HG02588 (cell line): ENCODE results near the gene SVIL.

ENCODE experiments used
- ATAC-seq: cut with Tn5 transposase; IDR thresholded peaks from one replicate; pipeline ENCODE4 v1.9.1; 2021; ENCODE audit warnings: mild to moderate bottlenecking, moderate library complexity; ENCODE audit not compliant: unreplicated experiment

Gene SVIL, protein sequence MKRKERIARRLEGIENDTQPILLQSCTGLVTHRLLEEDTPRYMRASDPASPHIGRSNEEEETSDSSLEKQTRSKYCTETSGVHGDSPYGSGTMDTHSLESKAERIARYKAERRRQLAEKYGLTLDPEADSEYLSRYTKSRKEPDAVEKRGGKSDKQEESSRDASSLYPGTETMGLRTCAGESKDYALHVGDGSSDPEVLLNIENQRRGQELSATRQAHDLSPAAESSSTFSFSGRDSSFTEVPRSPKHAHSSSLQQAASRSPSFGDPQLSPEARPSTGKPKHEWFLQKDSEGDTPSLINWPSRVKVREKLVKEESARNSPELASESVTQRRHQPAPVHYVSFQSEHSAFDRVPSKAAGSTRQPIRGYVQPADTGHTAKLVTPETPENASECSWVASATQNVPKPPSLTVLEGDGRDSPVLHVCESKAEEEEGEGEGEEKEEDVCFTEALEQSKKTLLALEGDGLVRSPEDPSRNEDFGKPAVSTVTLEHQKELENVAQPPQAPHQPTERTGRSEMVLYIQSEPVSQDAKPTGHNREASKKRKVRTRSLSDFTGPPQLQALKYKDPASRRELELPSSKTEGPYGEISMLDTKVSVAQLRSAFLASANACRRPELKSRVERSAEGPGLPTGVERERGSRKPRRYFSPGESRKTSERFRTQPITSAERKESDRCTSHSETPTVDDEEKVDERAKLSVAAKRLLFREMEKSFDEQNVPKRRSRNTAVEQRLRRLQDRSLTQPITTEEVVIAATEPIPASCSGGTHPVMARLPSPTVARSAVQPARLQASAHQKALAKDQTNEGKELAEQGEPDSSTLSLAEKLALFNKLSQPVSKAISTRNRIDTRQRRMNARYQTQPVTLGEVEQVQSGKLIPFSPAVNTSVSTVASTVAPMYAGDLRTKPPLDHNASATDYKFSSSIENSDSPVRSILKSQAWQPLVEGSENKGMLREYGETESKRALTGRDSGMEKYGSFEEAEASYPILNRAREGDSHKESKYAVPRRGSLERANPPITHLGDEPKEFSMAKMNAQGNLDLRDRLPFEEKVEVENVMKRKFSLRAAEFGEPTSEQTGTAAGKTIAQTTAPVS (N-terminal part only)

DNA sequence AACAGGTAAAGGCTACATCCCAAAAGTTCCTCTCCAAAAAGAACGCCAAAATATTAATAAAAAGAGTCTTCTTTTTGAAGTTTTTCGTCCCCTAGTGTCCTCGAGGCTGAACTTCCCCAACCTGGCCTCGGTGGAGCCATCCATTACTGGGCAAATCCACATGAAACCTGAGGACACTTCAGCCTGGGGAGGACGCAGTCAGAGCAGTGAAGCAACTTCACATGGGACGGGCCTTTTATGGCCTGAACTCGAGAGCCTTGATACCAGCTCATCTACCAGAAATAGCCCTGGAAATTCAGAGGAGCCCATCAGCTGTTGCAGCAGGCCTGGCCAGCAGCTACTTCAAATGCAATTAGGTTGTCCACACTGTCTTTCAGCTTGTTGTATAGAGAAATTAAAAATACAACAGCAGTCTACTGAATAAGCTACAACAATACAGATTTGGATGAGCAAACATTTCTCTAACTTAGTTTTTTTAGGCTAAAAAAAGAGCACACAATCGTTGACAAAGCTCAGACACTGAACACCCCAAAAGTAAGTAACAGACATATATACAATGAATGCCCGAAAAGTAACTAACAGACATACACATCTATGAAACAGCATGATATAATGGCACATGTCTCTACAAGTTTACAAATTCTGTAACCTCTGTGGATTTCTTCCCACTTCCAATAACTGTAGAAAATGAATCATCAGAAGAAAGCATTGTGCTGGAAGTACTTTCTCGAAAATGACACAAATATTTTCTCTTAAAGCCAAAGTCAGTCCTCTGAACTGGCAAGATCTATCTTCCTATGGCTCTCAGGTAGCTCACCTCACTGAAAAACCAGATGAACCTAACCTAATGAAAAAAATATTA lies at the start of gene SVIL:
Gene SVIL (minus strand): TSS at position 208 of the 862 bp plus-strand sequence. CDS start 79,913 bp downstream, outside the sequence.
- ATAC-seq: no peak

DNA sequence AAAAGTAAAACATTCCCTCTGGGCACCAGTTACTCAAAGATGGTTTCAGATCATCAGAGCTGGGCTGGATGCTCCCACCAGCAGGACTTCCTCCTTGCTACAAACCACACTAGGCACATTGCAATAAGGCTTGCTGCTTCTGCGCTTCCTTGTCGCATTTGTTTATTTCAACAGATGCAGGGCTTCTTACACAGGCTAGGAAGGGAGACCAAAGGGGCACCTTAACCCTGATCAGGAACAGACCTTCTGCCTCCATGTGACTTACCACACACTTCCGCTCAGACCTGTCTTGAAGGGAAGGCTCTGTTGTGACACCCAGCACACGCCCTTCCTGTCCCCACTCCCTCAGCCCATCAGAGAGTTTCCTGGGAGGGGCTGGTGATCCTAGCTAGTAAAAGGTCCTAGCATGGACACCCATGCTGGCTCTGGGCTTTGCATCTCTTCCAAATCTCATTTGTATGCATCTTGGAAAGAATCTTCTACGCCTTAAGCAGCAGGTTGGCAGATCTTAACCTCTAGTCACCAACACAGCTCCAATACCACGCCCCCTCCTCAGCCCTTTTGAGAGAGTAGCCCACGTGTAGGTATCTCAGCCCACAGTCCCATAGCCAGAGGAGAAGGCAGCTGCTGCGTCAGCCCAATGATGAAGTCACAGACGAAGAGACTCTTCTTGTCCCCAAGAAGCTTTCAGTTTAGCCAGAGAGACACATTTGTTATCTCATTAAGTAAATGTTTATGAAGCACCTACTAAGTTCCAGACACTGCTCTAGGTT lies 47.1 kb upstream of the SVIL start:
- peak; percentile 50 for ATAC-seq

DNA sequence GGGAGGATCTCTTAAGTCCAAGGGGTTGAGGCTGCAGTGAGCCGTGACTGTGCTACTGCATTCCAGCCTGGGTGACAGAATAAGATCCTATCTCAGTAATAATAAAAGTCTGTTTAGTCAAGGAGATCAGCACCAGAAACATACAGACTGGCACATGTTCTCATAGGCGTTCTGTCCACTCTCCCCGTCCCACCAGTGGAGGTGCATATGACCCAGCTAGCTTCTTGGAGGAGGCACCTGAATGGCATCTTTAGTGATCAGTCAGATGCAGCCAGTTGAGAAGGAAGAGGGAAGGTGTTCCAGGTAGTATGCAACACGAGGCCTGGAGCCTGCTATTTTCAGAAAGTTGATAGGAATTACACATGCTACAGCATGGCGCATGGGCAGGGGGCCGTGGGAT lies 45.3 kb upstream of the SVIL start:
- no peak for ATAC-seq

DNA sequence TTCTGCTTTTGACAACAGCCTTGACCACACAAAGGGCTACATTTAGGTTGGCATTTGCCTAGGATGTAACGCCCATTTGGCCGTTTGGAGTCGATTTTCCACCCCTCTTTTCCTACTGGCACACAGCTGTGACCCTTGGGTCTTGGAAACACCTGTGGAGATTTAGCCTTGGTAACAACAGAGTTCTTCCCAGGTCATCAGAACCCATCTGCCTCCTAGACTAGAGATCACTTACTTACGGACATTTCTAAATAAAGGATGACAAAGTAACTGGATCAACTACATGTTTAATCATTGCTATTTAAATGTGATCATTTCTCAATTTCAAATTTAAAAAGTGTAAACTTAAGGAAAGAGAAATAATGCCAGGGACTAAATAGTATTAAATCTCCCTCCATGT lies 42.0 kb upstream of the SVIL start:
- ATAC-seq: no peak

DNA sequence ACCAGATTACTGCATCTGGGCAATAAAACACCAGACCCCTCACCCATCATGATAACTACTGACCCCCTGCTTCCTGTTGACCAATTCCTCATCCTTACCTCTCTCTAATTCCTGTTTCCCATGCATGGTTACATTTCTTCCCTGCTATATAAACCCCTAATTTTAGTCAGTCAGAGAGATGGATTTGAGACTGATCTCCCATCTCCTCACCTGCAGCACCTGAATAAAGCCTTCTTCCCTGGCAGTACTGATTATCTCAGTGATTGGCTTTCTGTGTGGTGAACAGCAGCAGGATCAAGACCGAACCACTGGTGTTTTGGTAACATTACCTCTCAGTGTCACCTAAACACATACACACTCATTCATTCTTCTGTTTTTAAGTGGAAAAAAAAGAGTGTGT lies 41.2 kb upstream of the SVIL start:
- no peak for ATAC-seq

DNA sequence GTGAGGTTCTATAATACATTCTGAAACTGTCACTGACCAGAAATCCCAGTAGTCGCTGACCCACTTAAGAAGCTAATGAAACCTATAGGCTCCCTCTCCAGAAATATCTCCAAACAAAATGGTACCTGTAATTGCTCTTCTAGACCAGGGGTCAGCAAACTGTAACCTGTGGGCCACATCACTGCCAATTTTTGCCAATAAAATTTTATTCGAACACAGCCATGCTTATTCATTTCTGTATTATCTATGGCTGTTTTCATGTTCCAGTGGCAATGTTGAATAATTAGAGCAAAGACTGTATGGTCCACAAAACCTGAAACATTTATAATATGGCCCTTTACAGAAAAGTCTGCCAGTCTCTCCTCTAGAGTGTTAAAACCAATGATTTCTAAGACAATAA lies 37.2 kb upstream of the SVIL start:
- ATAC-seq: no peak

DNA sequence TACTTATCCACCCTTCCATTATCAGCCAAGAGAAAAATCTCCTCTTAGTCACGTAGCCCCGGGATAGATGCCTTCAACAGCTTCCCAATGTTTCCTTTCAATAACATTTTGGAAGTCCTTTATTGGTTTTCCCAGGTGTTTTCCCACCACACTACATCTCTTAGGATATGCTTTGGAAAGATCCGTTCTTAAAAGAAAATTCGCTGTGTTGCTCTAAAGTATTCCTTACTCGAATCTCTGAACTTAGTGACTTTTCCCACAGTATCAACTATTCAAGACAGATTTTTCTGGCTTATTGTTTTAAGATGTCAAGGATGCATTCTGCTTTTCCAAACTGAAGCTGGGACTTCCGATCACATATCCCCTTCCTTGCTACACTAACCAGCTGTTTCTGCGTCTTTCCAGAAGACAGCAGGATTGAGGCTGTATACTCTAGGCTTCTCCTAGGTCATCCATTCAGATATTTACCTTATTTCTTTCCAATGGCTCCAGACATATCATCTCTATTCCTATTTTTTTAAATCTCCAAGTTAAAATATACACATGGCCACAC lies 36.5 kb upstream of the SVIL start:
- no peak for ATAC-seq

DNA sequence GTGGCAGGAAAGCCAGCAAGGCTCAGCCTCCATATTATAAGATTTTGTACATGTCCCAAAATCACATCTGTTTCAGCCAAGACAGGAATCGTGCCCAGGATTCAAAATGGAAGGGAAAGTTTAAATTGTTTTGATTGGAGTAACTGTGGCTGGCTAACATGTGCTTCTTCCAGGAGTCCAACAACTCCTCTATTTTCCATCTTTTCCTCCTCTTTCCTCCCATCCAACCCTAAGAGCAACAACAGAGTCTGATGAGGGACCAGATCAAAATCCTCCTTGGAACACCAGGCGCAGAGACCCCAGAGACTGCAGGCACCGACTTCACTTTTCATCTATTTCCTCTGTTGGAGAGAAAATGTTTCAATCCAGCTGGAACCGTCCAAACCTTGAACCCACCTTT lies 36.0 kb upstream of the SVIL start:
- ATAC-seq: no peak

DNA sequence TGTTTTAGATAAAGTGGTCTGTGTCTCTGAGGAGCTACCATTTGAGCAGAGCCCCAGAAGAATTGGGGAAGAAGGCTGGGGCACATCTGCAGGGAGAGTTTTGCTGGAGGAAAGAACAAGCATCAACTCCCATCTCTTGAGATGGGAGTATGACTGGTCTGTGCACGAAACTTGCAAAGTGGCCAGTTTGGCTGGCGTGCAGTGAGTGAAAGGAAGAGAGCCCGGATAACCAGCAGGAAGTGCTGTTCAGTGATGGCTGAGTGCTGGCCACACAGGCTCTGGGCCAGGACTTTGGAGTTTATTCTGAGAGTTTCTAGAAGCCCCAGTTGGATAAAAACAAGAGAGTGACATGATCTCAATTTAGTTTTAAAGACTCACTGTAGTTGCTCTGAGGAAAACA lies 34.4 kb upstream of the SVIL start:
- ATAC-seq: no peak

DNA sequence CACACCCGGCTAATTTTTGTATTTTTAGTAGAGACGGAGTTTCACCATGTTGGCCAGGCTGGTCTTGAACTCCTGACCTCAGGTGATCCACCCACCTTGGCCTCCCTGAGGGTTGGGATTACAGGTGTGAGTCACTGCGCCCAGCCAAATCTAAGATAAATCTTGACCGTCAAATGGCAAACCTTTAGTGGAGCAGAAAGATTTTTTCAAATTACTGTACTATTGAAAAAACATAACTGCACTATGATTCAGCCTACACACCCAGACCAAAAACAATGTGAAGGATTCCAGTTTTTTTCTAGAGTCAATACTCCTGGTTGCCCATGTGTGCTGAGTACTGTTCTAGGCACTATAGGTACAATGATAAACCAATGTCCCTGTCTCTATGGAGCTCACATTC lies 33.9 kb upstream of the SVIL start:
- no peak for ATAC-seq

DNA sequence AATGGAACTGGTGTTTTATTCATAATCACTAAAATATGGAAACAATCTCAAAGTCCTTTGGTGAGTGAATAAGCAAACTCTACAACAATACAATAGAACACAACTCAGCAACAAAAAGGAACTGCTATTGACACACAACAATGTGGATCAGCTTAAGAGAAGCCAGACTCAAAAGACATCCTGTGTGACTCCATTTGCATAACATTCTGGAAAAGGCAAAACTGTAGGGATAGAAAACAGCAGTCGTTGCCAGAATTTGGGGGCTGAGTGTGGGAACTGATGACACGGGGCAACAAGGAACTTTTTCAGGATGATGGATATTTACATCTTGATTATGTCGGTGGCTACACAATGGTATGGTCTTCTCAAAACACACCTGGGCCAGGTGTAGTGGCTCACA lies 32.4 kb upstream of the SVIL start:
- ATAC-seq: no peak

DNA sequence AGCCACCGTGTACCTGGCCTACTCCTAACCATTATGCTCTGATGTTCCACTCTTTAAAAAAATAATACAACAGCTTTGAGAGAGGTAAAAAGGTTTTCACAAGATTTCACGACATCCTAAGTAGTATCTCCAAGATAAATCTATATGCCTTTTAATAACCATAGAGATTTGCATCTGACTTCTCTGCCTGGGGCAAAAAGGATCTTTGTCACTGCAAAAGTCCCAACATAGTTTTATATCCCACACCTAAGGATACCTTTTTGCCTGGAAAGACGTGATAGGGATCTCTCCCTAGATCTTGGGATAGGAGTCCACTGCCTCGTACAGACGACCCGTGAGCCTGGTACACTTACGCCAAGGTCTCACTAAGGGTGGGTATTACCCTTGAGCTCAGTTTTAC lies 31.4 kb upstream of the SVIL start:
- no peak for ATAC-seq

DNA sequence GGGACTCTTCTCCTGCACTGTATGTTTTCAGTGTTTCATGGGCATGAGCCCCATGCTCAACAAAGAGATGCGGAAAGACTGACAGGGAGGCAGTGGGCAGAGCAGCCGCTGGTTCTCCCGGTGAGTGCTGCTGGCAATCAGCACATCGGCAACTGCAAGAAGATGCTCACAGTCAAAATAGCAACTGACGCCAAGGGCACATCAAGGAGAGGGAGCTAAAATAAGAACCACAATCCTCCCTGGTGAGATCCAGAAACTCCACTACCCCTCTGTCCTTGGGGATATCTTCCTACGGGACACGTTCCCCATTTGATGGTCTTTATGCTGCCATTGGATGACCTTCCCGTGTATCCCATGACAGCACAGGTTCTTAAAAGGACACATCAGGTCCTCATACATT lies 28.9 kb upstream of the SVIL start:
- no peak for ATAC-seq

DNA sequence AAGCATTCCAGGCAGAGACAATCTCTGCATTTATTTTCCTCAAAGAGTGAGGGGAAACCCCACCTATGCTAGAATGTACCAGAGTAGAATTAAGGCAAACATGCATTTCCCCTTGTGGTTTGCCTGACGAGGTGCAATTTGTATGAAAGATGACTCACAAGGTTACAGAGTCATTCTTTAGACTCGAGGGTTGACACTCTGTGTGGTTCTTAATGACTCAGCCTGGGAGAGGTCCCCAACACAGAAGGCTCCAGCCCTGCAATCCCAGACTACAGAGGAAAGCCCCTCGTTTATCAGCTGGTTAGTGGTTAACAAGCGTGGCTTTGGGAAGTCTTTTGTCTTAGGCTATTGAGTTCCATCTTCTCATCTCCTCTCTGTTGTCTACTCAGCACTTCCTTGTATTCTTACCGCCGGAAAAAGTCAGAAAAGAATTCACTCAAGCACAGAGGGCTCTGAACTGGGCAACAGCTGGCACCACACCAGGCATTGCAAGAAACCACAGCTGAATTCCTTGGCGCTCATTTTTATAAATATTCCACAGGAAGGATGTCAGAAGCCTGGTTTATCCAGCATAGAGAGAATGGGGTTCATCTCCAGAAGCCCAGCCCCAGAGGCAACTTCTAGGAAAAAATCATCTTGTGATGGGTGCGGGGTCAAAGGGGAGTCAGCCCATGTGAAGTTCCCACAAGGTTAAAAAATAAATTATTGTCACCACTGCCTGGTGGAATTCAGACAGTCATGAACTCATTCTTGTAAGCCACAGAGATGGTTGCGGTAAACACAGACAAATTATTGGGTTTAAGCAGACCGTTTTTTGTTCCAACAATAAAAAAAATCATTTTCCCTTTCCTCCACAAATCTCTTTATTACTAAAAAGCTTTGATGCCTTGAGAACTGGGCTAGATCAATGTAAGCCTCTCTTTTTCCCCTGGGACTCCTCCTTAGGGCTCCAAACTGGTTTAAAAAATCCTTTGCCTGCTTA lies 24.5 kb upstream of the SVIL start:
- ATAC-seq: peak; percentile 98

DNA sequence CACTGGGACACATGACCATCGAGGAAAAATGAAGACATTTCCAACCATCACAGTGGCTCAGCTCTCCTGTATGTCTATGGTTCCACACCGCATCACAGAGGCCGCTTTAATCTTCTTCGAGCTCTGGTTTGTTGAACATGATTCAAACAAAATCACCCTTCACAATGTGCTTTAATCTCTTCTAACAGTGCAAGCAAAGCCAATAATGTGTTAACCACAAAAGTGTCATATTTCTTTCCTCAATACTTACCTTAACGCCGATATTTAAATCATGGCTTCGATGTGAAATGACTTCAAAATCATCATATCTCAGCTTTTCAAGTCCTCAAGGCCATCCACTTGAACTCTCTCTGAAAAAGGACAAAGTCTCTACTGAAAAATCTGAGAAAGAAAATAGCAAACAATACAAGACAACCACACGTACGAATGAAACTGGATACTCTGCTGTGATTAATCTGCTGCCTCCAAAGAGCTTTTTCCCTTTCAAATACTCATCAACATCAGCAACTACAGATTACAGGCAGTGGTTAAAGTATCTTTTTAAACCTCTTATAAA lies 23.0 kb upstream of the SVIL start:
- no peak for ATAC-seq

DNA sequence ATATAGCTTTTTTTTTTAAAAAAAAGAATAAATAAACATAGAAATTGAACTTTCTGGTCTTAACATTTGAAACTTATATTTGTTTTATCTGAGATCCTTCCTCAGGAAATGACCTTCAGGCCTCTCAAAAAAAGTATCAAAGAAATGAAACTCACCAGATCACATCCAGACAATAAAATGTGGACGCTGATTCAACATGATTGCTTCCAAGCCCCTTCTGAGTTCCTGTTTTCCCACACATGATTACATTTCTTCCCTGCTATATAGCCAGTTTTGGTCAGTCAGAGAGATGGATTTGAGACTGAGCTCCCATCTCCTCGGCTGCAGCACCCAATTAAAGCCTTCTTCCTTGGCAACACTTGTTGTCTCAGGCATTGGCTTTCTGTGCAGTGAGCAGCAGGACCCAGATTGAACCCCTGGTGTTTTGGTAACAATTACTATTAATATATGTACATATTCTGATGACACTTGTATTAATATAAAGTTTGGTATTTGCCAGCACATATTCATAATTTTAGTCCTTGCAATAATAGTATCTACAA lies 21.8 kb upstream of the SVIL start:
- ATAC-seq: no peak

DNA sequence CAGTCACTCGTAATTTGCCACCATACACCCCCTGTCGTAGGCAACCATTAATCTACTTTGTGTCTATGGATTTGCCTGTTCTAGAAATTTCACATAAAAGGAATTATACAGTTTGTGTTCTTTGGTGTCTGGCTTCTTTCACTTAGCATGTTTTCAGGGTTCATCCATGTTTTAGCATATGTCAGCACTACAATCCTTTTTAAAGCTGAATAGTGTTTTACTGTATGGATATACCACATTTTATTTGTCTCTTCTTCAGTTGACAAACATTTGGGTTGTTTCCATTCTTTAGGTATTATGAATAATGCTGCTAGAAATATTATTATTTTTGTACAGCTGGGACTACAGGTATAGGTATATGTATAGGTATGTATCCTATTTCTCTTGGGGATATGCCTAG lies 17.4 kb upstream of the SVIL start:
- no peak for ATAC-seq

DNA sequence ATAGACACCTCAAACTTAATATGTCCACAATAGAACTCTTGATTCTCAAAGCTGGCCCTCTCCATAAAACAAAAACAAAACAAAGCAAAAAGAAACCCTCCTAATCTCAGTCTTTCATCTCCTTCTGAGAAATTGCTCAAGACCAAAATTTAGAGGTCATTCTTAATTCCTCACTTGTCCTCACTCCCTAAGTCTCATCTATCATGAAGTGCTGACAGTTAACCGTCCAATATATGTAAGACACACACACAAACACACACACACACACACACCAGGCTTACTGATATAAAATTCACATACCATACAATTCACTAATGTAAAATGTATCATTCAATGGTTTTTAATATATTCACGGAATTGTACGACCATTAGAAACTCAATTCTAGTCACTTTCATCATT lies 17.0 kb upstream of the SVIL start:
- ATAC-seq: no peak
